Measurements from ENCODE around the gene ZSCAN23. TPM values are rescaled to one million over a fixed set of nuclear protein-coding genes. Genes with fewer than 3 reads are reported as not detected.

The ZSCAN23 gene
- total and polyA plus RNA-seq, 9 of the 15 experiments (the other 6 are each of a cell fraction or from before 2014, with no cell fraction given): 0.05 to 0.29 (median 0.21) TPM; not detected in 1

DNA sequence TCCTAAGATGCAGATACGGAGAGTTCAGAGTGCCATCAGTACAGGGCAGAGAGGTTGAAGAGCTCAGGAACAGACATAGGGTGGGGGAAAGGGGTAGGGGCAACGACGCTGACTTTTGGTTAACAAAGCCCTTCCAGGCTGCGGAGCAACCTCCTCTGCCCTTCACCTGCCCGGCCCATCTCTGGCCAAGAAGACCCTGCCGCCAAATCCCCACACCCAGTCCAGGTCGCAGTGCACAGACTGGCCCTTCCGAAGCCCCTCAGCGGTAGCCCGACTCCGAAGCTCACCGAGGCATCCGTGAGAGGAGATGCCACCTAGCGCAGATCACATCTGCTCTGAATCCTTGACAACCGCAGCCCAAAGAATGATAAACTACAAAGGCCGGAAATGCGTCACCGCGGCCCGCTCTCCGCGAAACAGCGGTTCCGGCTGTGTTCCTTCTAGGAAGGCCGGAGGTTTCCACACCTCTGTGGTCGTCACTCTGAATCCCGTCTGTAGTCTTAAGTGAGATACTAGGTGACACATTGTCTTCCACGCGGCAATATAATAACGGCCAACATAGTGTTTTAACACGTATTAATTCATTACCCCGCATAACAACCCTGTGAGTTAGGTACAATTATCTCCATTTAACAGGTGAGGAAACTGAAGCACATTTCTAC lies at the start of gene ZSCAN23 (continued):
- TF ChIP-seq, protein P1, sequence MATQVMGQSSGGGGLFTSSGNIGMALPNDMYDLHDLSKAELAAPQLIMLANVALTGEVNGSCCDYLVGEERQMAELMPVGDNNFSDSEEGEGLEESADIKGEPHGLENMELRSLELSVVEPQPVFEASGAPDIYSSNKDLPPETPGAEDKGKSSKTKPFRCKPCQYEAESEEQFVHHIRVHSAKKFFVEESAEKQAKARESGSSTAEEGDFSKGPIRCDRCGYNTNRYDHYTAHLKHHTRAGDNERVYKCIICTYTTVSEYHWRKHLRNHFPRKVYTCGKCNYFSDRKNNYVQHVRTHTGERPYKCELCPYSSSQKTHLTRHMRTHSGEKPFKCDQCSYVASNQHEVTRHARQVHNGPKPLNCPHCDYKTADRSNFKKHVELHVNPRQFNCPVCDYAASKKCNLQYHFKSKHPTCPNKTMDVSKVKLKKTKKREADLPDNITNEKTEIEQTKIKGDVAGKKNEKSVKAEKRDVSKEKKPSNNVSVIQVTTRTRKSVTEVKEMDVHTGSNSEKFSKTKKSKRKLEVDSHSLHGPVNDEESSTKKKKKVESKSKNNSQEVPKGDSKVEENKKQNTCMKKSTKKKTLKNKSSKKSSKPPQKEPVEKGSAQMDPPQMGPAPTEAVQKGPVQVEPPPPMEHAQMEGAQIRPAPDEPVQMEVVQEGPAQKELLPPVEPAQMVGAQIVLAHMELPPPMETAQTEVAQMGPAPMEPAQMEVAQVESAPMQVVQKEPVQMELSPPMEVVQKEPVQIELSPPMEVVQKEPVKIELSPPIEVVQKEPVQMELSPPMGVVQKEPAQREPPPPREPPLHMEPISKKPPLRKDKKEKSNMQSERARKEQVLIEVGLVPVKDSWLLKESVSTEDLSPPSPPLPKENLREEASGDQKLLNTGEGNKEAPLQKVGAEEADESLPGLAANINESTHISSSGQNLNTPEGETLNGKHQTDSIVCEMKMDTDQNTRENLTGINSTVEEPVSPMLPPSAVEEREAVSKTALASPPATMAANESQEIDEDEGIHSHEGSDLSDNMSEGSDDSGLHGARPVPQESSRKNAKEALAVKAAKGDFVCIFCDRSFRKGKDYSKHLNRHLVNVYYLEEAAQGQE (IDR thresholded peaks at IDR 0.05; ENCODE audit: borderline replicate concordance): no peak
- TF ChIP-seq, protein P1 (CRISPR knock-in tag; IDR thresholded peaks at IDR 0.05; ENCODE audit: low read depth): no peak
- TF ChIP-seq MED1 (CRISPR knock-in tag; IDR thresholded peaks at IDR 0.05; ENCODE audit: borderline replicate concordance) (no peak), PPARD (CRISPR knock-in tag; IDR thresholded peaks at IDR 0.05) (no peak), SAP30 (IDR thresholded peaks at IDR 0.05; ENCODE audit: borderline replicate concordance, insufficient read depth, low read depth, low read length, poor library complexity, severe bottlenecking) (no peak), ZNF41 (CRISPR knock-in tag; conservative IDR thresholded peaks at IDR 0.05) (no peak), BRD9 (IDR thresholded peaks at IDR 0.05; ENCODE audit: low read depth, partially characterized antibody) (no peak), GATAD2A (IDR thresholded peaks at IDR 0.05) (no peak), MCM7 (IDR thresholded peaks at IDR 0.05) (no peak), ZNF263 (CRISPR knock-in tag; IDR thresholded peaks at IDR 0.05; ENCODE audit: borderline replicate concordance) (no peak), TEAD1 (CRISPR knock-in tag; IDR thresholded peaks at IDR 0.05) (no peak)
- TF ChIP-seq, protein P2, sequence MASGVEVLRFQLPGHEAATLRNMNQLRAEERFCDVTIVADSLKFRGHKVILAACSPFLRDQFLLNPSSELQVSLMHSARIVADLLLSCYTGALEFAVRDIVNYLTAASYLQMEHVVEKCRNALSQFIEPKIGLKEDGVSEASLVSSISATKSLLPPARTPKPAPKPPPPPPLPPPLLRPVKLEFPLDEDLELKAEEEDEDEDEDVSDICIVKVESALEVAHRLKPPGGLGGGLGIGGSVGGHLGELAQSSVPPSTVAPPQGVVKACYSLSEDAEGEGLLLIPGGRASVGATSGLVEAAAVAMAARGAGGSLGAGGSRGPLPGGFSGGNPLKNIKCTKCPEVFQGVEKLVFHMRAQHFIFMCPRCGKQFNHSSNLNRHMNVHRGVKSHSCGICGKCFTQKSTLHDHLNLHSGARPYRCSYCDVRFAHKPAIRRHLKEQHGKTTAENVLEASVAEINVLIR (CRISPR knock-in tag; IDR thresholded peaks at IDR 0.05): no peak
- TF ChIP-seq, protein P3, sequence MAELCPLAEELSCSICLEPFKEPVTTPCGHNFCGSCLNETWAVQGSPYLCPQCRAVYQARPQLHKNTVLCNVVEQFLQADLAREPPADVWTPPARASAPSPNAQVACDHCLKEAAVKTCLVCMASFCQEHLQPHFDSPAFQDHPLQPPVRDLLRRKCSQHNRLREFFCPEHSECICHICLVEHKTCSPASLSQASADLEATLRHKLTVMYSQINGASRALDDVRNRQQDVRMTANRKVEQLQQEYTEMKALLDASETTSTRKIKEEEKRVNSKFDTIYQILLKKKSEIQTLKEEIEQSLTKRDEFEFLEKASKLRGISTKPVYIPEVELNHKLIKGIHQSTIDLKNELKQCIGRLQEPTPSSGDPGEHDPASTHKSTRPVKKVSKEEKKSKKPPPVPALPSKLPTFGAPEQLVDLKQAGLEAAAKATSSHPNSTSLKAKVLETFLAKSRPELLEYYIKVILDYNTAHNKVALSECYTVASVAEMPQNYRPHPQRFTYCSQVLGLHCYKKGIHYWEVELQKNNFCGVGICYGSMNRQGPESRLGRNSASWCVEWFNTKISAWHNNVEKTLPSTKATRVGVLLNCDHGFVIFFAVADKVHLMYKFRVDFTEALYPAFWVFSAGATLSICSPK (IDR thresholded peaks at IDR 0.05; ENCODE audit: borderline replicate concordance): no peak
- TF ChIP-seq, protein P4, sequence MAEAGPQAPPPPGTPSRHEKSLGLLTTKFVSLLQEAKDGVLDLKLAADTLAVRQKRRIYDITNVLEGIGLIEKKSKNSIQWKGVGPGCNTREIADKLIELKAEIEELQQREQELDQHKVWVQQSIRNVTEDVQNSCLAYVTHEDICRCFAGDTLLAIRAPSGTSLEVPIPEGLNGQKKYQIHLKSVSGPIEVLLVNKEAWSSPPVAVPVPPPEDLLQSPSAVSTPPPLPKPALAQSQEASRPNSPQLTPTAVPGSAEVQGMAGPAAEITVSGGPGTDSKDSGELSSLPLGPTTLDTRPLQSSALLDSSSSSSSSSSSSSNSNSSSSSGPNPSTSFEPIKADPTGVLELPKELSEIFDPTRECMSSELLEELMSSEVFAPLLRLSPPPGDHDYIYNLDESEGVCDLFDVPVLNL (CRISPR knock-in tag; IDR thresholded peaks at IDR 0.05; ENCODE audit: low read depth): no peak
